AG09319 (cell line): ENCODE results near the gene AKAP11.

Source experiments
- DNase-seq: peaks from one replicate; pipeline ENCODE4 v3.0.0-alpha.2; 2010; ENCODE audit warnings: low read depth; ENCODE audit errors: extremely low read depth
- CTCF ChIP-seq: IDR thresholded peaks from 2 replicates; pipeline ENCODE4 v1.5.1; 2011; ENCODE audit warnings: low read depth, mild to moderate bottlenecking, inconsistent platforms, low read length, moderate library complexity

AKAP11 gene

DNA sequence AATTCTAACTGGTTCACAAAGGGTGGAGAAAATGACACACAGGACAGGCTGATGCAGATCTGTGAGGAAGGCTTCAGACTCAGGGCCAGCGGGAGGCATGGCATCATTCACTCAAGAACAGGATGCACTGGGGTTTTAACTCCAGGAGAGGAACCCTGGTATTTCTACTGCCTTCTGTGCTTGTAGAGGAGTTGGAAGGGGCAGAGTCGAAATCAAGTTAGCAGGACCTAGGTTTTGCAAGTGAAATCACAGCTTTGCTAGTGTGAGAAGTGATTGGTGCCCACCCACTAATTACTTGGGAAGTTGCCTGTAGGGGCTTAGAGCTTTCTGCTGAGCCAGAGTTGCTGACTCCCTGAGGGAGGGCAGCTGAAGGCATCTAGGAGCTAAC is 92.7 kb downstream of the AKAP11 start:
- no peak for DNase-seq
- TF ChIP-seq CTCF = no peak

- DNase-seq = no peak
- TF ChIP-seq CTCF = no peak
These were observed 95.9 kb downstream of the AKAP11 start for GRCh38 chr13:42367831-42368230.

DNA sequence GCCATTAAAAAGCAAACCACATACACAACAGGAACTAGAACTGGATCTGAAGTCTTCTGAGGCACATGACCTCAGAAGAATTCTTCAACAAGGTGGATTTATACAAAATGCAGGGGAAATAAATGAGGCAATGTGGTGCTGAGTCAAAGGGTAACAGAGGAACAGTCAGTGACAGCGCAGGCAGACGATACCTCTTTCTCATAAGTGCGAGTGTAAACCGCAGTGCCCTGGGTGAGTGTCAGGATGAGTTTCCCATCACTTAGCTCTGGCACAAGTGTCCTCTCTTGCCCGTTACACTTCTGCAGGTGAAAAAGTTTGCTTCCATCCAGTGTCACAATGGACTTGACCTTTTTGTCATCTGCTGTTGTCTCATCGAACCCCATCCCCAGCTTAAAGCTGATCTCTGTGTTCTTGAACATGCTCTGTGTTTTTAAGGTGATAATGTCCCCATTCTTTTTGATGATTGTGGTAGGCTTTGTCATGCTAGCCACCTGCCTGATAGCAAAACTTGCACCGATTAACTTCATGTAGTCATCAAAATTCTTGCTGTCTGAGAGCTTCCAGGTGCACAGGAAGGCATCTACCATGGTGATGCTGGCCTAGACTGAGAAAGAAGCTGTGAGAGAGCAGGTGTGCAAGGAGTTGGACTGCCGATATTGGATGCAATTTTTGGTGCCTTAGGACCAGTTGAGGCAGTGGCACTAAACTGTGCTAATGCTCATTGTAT is 97.3 kb downstream of the AKAP11 start:
- TF ChIP-seq CTCF = no peak

GRCh38 chr13:42370229-42370628 is 98.3 kb downstream of the AKAP11 start:
- TF ChIP-seq CTCF = no peak
- no peak for DNase-seq

More for the DNA sequence above, 97.3 kb downstream of the AKAP11 start:
- no peak for DNase-seq
